Fibroblast of skin of right quadriceps (primary cell): ENCODE measurements around the gene CTNND2.

ENCODE experiments used
- DNase-seq: peaks from one replicate; pipeline ENCODE4 v3.0.0-alpha.2; 2013

Gene CTNND2

GRCh38 chr5:11777096-11777495 lies 127.2 kb downstream of the CTNND2 start:
- no peak for DNase-seq

- DNase-seq: no peak
Observed at GRCh38 chr5:11770310-11770709, 133.9 kb downstream of the CTNND2 start.

GRCh38 chr5:11760934-11761603 lies 143.2 kb downstream of the CTNND2 start:
- no peak for DNase-seq

- no peak for DNase-seq
Observed at GRCh38 chr5:11758321-11758720, 145.9 kb downstream of the CTNND2 start.

GRCh38 chr5:11757661-11758060 lies 146.6 kb downstream of the CTNND2 start:
- no peak for DNase-seq

GRCh38 chr5:11737010-11737409 lies 167.2 kb downstream of the CTNND2 start:
- no peak for DNase-seq

- no peak for DNase-seq
Observed at GRCh38 chr5:11734369-11734768, 169.9 kb downstream of the CTNND2 start.

- no peak for DNase-seq
Observed at GRCh38 chr5:11733840-11734192, 170.4 kb downstream of the CTNND2 start.

GRCh38 chr5:11733185-11733839 lies 170.9 kb downstream of the CTNND2 start:
- DNase-seq: no peak

GRCh38 chr5:11724940-11725339 lies 179.3 kb downstream of the CTNND2 start:
- DNase-seq: no peak

GRCh38 chr5:11719888-11720481 lies 184.3 kb downstream of the CTNND2 start:
- no peak for DNase-seq

GRCh38 chr5:11715461-11716196 lies 188.6 kb downstream of the CTNND2 start:
- DNase-seq: no peak

GRCh38 chr5:11711932-11712331 lies 192.3 kb downstream of the CTNND2 start:
- no peak for DNase-seq

GRCh38 chr5:11709021-11709420 lies 195.2 kb downstream of the CTNND2 start:
- DNase-seq: no peak

- DNase-seq: no peak
Observed at GRCh38 chr5:11704916-11705315, 199.3 kb downstream of the CTNND2 start.

- no peak for DNase-seq
Observed at GRCh38 chr5:11700391-11700790, 203.9 kb downstream of the CTNND2 start.

GRCh38 chr5:11692636-11693035 lies 211.6 kb downstream of the CTNND2 start:
- no peak for DNase-seq

- DNase-seq: no peak
Observed at GRCh38 chr5:11687498-11687897, 216.7 kb downstream of the CTNND2 start.

GRCh38 chr5:11684607-11685006 lies 219.6 kb downstream of the CTNND2 start:
- DNase-seq: no peak

GRCh38 chr5:11683666-11684065 lies 220.6 kb downstream of the CTNND2 start:
- no peak for DNase-seq

- no peak for DNase-seq
Observed at GRCh38 chr5:11681796-11682195, 222.4 kb downstream of the CTNND2 start.

- no peak for DNase-seq
Observed at GRCh38 chr5:11679676-11680075, 224.6 kb downstream of the CTNND2 start.

GRCh38 chr5:11675184-11675583 lies 229.1 kb downstream of the CTNND2 start:
- no peak for DNase-seq
